Measurements from ENCODE around the gene RPS6KA5. TPM values are rescaled to one million over a fixed set of nuclear protein-coding genes. Genes with fewer than 3 reads are reported as not detected.
"Not testable (repeated sequence)": the region's sequence is repeated elsewhere in the genome, so short reads cannot be mapped to it uniquely, and the experiment has no call there.

Gene RPS6KA5
- total RNA-seq, 1 experiment from 2014 or later: 1.9 TPM

DNA sequence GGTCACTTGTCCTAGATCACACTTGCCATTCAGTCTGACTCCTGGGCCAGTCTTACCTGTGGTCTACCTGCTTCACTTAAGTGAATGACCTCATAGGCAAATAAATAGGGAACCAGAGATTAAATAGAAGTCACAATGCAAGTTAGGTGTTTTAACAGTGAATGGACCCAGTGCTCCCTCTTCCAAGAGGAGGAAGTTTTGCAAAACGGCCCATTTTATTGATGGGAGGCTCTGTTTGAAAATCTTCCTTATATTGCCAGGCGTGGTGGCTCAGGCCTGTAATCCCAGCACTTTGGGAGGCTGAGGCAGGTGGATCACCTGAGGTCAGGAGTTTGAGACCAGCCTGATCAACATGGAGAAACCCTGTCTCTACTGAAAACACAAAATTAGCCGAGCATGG, 79.8 kb downstream of the RPS6KA5 start:
- not testable (repeated sequence) for H3K4me3 ChIP-seq; H3K27ac ChIP-seq; H3K27me3 ChIP-seq (replicated peaks); H3K36me3 ChIP-seq; DNase-seq (ENCODE audit: low read depth in 1 of 2, low spot score in 2 of 2); H3K4me1 ChIP-seq (replicated peaks); H3K9me3 ChIP-seq (replicated peaks)

GRCh38 chr14:90979515-90979914, 80.9 kb downstream of the RPS6KA5 start:
- H3K27ac ChIP-seq: no peak overlapping the region
- H3K4me1 ChIP-seq (replicated peaks): no peaks in the 10 kb centered on the region
- H3K27me3 ChIP-seq (replicated peaks): no peaks in the 10 kb centered on the region
- H3K9me3 ChIP-seq (replicated peaks): no peaks in the 10 kb centered on the region
- no peak for DNase-seq (ENCODE audit: low read depth in 1 of 2, low spot score in 2 of 2)
- H3K36me3 ChIP-seq: no peaks in the 10 kb centered on the region
- H3K4me3 ChIP-seq: no peak overlapping the region

- H3K4me1 ChIP-seq (replicated peaks): no peaks in the 10 kb centered on the region
- no peaks in the 10 kb centered on the region for H3K27me3 ChIP-seq (replicated peaks)
- DNase-seq (ENCODE audit: low read depth in 1 of 2, low spot score in 2 of 2): no peak
- no peaks in the 10 kb centered on the region for H3K9me3 ChIP-seq (replicated peaks)
- H3K4me3 ChIP-seq: no peak overlapping the region
- no peak overlapping the region for H3K27ac ChIP-seq
- H3K36me3 ChIP-seq: no peaks in the 10 kb centered on the region
Measured at GRCh38 chr14:90976101-90976500, 84.3 kb downstream of the RPS6KA5 start.

DNA sequence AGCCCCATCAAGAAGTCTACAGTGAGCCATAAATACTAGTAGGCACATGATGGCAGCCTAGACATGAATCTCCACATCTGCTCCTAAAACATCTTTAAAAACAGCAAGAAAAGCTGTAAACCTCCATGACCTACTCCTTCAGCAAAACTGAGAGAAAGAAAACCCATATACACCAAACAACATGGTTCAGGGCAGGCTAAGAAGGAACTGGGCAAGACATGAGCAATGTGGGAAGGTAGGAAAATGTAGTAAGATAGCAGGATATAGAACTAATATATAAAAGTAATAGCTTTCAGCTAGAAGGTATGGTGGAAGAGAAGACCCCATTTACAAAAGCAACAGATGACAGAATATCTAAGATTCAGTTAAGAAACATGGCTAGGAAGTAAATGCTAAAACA, 88.8 kb downstream of the RPS6KA5 start:
- H3K27me3 ChIP-seq (replicated peaks): no peaks in the 10 kb centered on the region
- DNase-seq (ENCODE audit: low read depth in 1 of 2, low spot score in 2 of 2): no peak
- no peaks in the 10 kb centered on the region; the same call in 1 of the 2 replicates for H3K9me3 ChIP-seq (replicated peaks)
- H3K4me1 ChIP-seq (replicated peaks): no peaks in the 10 kb centered on the region
- no peaks in the 10 kb centered on the region for H3K36me3 ChIP-seq
- H3K27ac ChIP-seq: no peak overlapping the region
- no peak overlapping the region for H3K4me3 ChIP-seq

DNA sequence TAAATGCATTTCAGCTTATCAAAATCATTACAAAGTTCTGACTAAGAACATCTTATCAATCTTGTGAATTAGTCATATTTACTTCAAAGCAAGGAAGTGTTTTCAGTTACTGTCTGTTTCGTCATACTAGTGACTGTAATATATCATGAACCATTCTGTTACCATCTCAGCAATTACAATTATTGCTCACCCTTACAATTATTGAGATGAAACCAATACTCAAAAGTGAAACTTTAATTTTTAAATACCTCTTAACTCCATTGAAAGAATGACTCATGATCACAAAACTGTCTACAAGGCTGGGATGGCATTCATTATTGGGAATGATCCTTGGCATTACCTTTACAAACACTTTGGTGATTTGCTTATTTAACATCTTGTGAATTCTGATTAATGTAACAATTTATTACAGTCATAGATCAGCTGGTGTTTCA, 90.3 kb downstream of the RPS6KA5 start:
- Histone ChIP-seq H3K27ac (no peak overlapping the region), H3K4me1 (replicated peaks) (no peaks in the 10 kb centered on the region), H3K4me3 (no peak overlapping the region), H3K27me3 (replicated peaks) (no peaks in the 10 kb centered on the region), H3K36me3 (no peaks in the 10 kb centered on the region), H3K9me3 (replicated peaks) (no peaks in the 10 kb centered on the region; the same call in 1 of the 2 replicates)
- no peak for DNase-seq (ENCODE audit: low read depth in 1 of 2, low spot score in 2 of 2)

GRCh38 chr14:90969531-90970166, 90.8 kb downstream of the RPS6KA5 start:
- H3K4me1 ChIP-seq (replicated peaks): no peaks in the 10 kb centered on the region
- no peaks in the 10 kb centered on the region for H3K36me3 ChIP-seq
- H3K9me3 ChIP-seq (replicated peaks): no peaks in the 10 kb centered on the region; the same call in 1 of the 2 replicates
- H3K4me3 ChIP-seq: no peak overlapping the region
- no peak overlapping the region for H3K27ac ChIP-seq
- DNase-seq (ENCODE audit: low read depth in 1 of 2, low spot score in 2 of 2): no peak
- H3K27me3 ChIP-seq (replicated peaks): no peaks in the 10 kb centered on the region

GRCh38 chr14:90968025-90968424, 92.4 kb downstream of the RPS6KA5 start:
- Histone ChIP-seq H3K4me3 (no peak overlapping the region), H3K36me3 (no peaks in the 10 kb centered on the region), H3K27me3 (replicated peaks) (no peaks in the 10 kb centered on the region), H3K27ac (no peak overlapping the region), H3K4me1 (replicated peaks) (no peaks in the 10 kb centered on the region), H3K9me3 (replicated peaks) (no peaks in the 10 kb centered on the region; the same call in 1 of the 2 replicates)
- no peak for DNase-seq (ENCODE audit: low read depth in 1 of 2, low spot score in 2 of 2)

DNA sequence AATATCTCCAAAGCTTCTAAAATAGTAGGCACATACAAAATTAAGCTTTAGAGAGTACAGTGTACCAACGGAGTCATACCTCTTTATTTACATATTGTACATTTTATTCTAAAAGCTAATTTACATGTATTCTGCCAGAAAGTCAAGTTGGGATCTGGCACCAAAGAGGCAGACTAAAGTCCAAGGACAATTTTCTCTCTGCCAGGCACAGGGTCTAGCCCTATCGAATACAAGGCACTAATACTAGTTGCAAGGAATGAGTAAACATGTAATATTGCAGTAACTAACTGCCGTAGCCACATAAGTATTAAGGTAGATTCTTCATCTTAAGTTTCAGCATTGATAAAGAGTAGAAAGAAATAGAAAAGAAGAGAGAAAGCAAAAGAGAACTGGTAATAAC, 93.9 kb downstream of the RPS6KA5 start:
- no peaks in the 10 kb centered on the region for H3K27me3 ChIP-seq (replicated peaks)
- H3K4me1 ChIP-seq (replicated peaks): no peaks in the 10 kb centered on the region
- no peaks in the 10 kb centered on the region for H3K36me3 ChIP-seq
- H3K27ac ChIP-seq: no peak overlapping the region
- no peak for DNase-seq (ENCODE audit: low read depth in 1 of 2, low spot score in 2 of 2)
- H3K4me3 ChIP-seq: no peak overlapping the region
- H3K9me3 ChIP-seq (replicated peaks): no peaks in the 10 kb centered on the region; the same call in 1 of the 2 replicates

GRCh38 chr14:90965765-90966164, 94.7 kb downstream of the RPS6KA5 start:
- no peaks in the 10 kb centered on the region for H3K27me3 ChIP-seq (replicated peaks)
- H3K4me1 ChIP-seq (replicated peaks): no peaks in the 10 kb centered on the region
- no peak overlapping the region for H3K4me3 ChIP-seq
- no peaks in the 10 kb centered on the region; the same call in 1 of the 2 replicates for H3K9me3 ChIP-seq (replicated peaks)
- H3K36me3 ChIP-seq: no peaks in the 10 kb centered on the region
- no peak overlapping the region for H3K27ac ChIP-seq
- no peak for DNase-seq (ENCODE audit: low read depth in 1 of 2, low spot score in 2 of 2)

- no peaks in the 10 kb centered on the region for H3K4me1 ChIP-seq (replicated peaks)
- DNase-seq (ENCODE audit: low read depth in 1 of 2, low spot score in 2 of 2): no peak
- H3K27me3 ChIP-seq (replicated peaks): no peaks in the 10 kb centered on the region
- H3K4me3 ChIP-seq: no peak overlapping the region
- no peak overlapping the region for H3K27ac ChIP-seq
- no peaks in the 10 kb centered on the region for H3K36me3 ChIP-seq
- no peaks in the 10 kb centered on the region; the same call in 1 of the 2 replicates for H3K9me3 ChIP-seq (replicated peaks)
Measured at GRCh38 chr14:90963343-90963742, 97.1 kb downstream of the RPS6KA5 start.

DNA sequence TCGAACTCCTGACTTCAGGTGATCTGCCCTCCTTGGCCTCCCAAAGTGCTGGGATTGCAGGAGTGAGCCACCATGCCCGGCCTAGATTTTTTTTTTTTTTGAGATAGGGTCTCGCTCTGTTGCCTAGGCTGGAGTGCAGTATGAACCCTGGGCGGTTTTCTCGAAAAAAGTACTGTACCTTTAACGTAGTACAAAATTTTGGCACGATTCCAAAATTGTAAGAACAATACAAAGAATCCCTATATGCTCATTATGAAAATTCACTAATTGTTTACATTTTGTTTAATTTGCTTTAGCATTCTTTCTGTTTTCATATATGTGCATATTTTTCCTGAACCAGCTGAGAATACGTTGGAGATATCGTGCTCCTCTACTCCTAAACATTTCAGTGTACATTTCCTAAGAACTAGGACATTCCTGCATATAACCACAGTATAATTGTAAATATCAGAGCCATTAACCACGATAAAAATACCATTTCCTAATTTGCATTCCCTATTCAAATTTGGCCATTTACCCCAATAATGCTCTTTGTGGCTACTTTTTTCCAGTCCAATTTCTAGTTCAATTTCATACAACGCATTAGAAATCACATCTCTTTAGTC, 97.8 kb downstream of the RPS6KA5 start:
- no peaks in the 10 kb centered on the region for H3K4me1 ChIP-seq (replicated peaks)
- DNase-seq (ENCODE audit: low read depth in 1 of 2, low spot score in 2 of 2): no peak
- H3K27ac ChIP-seq: no peak overlapping the region
- no peaks in the 10 kb centered on the region for H3K36me3 ChIP-seq
- H3K27me3 ChIP-seq (replicated peaks): no peaks in the 10 kb centered on the region
- no peaks in the 10 kb centered on the region for H3K9me3 ChIP-seq (replicated peaks)
- H3K4me3 ChIP-seq: no peak overlapping the region

GRCh38 chr14:90960818-90961217, 99.6 kb downstream of the RPS6KA5 start:
- no peaks in the 10 kb centered on the region for H3K27me3 ChIP-seq (replicated peaks)
- H3K27ac ChIP-seq: no peak overlapping the region
- no peak overlapping the region for H3K4me3 ChIP-seq
- H3K4me1 ChIP-seq (replicated peaks): no peaks in the 10 kb centered on the region
- no peaks in the 10 kb centered on the region for H3K36me3 ChIP-seq
- H3K9me3 ChIP-seq (replicated peaks): no peaks in the 10 kb centered on the region
- no peak for DNase-seq (ENCODE audit: low read depth in 1 of 2, low spot score in 2 of 2)

DNA sequence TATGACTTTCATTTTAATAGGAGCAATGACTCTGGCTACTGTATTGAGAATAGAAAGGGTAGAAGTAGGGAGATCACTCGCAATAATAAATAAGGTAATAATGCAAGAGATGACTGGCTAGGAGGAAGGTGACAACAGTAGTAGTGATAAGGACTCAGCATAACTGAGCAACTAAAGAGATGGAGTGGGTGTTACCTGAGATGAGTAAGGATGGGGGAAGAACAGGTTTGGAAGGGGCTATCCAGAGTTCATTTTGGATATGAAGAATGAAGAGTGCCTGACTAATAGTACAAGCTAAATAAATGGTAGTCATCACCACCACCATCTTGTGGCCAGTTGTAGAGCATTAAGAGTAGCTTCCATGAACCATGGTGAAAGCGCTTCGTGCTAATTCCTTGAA, 101.1 kb downstream of the RPS6KA5 start:
- no peak overlapping the region for H3K27ac ChIP-seq
- no peaks in the 10 kb centered on the region for H3K27me3 ChIP-seq (replicated peaks)
- no peak overlapping the region for H3K4me3 ChIP-seq
- H3K36me3 ChIP-seq: no peaks in the 10 kb centered on the region
- no peaks in the 10 kb centered on the region for H3K4me1 ChIP-seq (replicated peaks)
- DNase-seq (ENCODE audit: low read depth in 1 of 2, low spot score in 2 of 2): no peak
- H3K9me3 ChIP-seq (replicated peaks): no peaks in the 10 kb centered on the region

DNA sequence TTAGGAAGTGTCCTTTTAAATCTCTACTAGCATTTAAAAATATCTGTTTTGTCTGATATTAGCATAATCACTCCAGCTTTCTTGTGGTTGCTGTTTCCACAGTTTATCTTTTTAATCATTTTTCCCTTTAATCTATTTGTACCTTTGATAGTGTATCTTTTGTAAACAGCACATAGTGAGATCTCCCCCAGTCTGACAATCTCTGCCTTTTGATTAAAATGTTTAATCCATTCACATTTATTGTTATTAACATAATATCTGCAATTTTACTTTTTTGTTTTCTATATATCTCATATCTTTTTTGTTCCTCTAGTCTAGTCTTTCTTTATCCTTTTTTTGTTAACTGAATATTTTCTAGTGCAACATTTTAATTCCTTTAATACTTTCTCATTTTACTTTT, 104.2 kb downstream of the RPS6KA5 start:
- no peaks in the 10 kb centered on the region for H3K9me3 ChIP-seq (replicated peaks)
- no peaks in the 10 kb centered on the region for H3K36me3 ChIP-seq
- H3K27me3 ChIP-seq (replicated peaks): no peaks in the 10 kb centered on the region
- DNase-seq (ENCODE audit: low read depth in 1 of 2, low spot score in 2 of 2): no peak
- no peak overlapping the region for H3K4me3 ChIP-seq
- H3K4me1 ChIP-seq (replicated peaks): no peaks in the 10 kb centered on the region
- H3K27ac ChIP-seq: no peak overlapping the region

DNA sequence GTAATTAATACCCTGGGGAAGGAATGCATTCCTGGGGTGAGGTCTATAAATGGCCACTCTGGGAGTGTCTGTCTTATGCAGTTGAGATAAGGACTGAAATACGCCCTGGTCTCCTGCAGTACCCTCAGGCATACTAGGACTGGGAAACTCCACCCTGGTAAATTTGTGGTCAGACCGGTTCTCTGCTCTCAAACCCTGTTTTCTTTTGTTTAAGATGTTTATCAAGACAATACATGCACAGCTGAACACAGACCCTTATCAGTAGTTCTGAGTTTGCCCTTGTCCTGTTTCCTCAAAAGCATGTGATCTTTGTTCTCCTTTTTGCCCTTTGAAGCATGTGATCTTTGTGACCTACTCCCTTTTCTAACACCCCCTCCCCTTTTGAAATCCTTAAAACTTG, 106.8 kb downstream of the RPS6KA5 start:
- not testable (repeated sequence) for H3K27me3 ChIP-seq (replicated peaks); H3K27ac ChIP-seq; H3K4me3 ChIP-seq; H3K4me1 ChIP-seq (replicated peaks); H3K36me3 ChIP-seq; H3K9me3 ChIP-seq (replicated peaks); DNase-seq (ENCODE audit: low read depth in 1 of 2, low spot score in 2 of 2)

All from SJSA1 (cell line).